GM19035 (cell line): ENCODE results near the gene ASTN2.

ENCODE experiments used
- ATAC-seq: cut with Tn5 transposase; IDR thresholded peaks from one replicate; pipeline ENCODE4 v1.9.1; 2021; ENCODE audit not compliant: unreplicated experiment

ASTN2 gene

GRCh38 chr9:116549786-116550660 is 864.8 kb downstream of the ASTN2 start:
- no peak for ATAC-seq

GRCh38 chr9:116549061-116549664 is 865.7 kb downstream of the ASTN2 start:
- no peak for ATAC-seq

- ATAC-seq: no peak
Observed at GRCh38 chr9:116547729-116548426, 867.0 kb downstream of the ASTN2 start.

GRCh38 chr9:116546711-116547581 is 867.9 kb downstream of the ASTN2 start:
- no peak for ATAC-seq

DNA sequence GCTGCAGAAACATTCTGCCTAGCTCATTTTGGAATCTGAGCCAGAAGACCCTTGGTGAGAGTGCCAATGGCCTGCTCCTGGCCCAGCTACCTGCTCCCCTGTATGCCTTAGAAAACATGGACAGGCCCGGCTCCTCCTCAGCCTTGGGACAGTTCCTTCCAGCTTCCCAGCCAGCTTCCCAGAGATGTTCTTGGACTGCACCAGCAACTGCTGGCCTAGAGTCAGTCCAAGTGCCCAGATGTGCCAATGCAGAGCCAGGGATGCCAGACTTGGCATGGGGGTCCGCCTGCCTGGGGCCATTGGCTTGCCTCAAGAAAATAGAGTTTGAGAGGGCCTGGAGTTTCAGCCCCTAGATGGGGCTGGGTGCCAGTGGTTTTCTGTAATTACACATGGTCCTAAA is 870.0 kb downstream of the ASTN2 start:
- no peak for ATAC-seq

GRCh38 chr9:116543731-116544400 is 871.0 kb downstream of the ASTN2 start:
- ATAC-seq: no peak

- no peak for ATAC-seq
Observed at GRCh38 chr9:116541402-116541801, 873.5 kb downstream of the ASTN2 start.

- ATAC-seq: no peak
Observed at GRCh38 chr9:116539549-116539948, 875.3 kb downstream of the ASTN2 start.

DNA sequence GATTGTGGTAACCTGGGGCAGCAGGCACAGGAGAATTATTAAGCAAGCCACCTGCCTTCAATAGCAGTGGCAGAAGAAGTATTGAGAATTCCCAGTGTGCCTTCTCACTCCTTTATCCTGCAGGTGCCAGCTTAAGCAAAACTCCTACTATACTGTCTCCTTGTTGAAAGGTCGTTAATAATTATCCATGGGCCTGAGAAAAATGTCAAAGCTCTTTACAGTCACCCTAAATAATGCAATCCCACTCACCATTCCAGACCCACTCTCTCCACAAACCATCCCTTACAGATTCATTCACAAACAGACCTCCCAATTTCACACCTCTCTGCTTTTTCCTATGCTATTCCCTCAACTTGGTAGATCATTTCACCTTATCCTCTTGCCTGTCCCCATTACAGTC is 889.2 kb downstream of the ASTN2 start:
- no peak for ATAC-seq

- ATAC-seq: no peak
Observed at GRCh38 chr9:116524778-116525470, 889.9 kb downstream of the ASTN2 start.

GRCh38 chr9:116520218-116520617 is 894.6 kb downstream of the ASTN2 start:
- ATAC-seq: no peak

GRCh38 chr9:116516456-116516855 is 898.4 kb downstream of the ASTN2 start:
- no peak for ATAC-seq

DNA sequence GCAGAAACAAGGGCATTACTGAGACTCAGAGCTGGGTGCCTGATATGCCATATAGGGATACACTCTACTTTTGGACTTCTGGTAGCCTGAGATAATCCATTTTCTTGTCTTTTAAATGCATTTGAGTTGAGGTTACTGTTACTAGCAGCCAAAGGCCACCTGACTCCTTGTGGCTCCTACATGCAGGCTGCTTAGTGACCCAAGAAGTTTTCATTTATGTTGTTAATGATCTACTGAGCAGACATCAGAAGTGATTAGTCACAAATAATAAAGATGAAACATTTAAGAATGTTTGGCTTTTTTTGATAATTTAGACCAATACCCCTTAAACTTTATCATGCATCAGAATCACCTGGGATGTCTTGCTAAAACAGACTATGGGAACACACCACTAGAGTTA is 899.3 kb downstream of the ASTN2 start:
- ATAC-seq: no peak

- no peak for ATAC-seq
Observed at GRCh38 chr9:116506685-116507084, 908.2 kb downstream of the ASTN2 start.

GRCh38 chr9:116504893-116505480 is 909.9 kb downstream of the ASTN2 start:
- peak; percentile 96 for ATAC-seq

DNA sequence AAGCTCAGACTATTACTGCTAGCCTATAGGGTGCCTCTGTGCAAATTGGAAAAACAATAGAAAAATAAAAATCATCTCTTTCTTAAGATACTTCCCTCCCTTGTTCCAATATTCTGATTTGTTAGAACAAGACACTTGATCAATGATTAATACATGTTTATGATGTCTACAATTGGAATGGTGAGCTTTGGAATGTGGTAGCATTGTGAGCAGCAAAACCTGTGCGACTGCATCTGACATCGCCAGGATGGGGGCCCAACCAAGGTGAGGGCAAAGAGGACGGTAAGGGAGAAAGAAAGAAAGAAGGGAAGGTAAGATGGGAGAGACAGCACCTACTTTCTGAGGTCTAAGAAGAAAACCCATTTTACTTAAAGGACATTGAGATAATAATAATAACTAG is 910.8 kb downstream of the ASTN2 start:
- ATAC-seq: no peak

DNA sequence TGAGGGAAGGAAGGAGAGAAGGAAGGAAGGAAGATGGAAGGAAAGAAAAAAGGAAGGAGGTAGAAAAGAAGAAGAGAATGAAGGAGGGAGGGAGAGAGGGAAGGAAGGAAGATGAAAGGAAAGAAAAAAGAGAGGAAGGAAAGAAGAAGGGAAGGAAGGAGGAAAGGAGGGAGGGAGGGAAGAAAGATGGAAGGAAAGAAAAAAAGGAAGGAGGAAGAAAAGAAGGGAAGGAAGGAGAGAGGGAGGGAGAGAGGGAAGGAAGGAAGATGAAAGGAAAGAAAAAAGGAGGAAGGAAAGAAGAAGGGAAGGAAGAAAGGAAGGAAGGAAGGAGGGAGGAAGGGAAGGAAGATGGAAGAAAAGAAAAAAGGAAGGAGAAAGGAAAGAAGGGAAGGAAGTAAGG is 912.1 kb downstream of the ASTN2 start:
- no peak for ATAC-seq

- no peak for ATAC-seq
Observed at GRCh38 chr9:116501871-116502270, 913.0 kb downstream of the ASTN2 start.
